Measurements from ENCODE around the gene SLC6A9.

DNA sequence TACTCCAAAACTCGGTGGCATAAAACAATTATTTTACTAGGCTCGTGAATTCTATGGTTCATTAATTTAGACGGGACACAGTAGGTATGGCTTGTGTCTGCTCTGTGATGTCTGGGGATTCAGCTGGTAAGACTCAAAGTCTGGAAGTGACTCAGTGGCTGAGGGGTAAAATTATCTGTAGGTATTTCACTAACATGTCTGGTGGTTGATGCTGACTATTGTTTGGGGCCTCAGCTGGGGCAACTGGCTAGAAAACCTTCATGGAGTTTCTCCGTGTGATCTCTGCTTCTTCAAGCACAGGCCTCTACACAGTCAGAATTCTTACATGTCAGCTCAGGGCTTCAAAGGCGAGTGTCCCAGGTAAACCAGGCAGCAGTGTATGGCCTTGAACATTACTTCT, 46.2 kb upstream of the SLC6A9 start:
- TF ChIP-seq HDGF (IDR thresholded peaks at IDR 0.05; ENCODE audit: borderline replicate concordance) (no peak), SUZ12 (IDR thresholded peaks at IDR 0.05) (no peak), CTBP1 (IDR thresholded peaks at IDR 0.05; ENCODE audit: borderline replicate concordance) (no peak), TARDBP (IDR thresholded peaks at IDR 0.05) (no peak), LEF1 (IDR thresholded peaks at IDR 0.05; ENCODE audit: borderline replicate concordance) (no peak), FOXK2 (IDR thresholded peaks at IDR 0.05) (no peak), NFRKB (IDR thresholded peaks at IDR 0.05) (no peak), BHLHE40 (IDR thresholded peaks at IDR 0.05; ENCODE audit: borderline replicate concordance) (no peak), ELF4 (IDR thresholded peaks at IDR 0.05) (no peak), SP1 (IDR thresholded peaks at IDR 0.05) (no peak), FOXM1 (IDR thresholded peaks at IDR 0.05; ENCODE audit: borderline replicate concordance) (no peak), ARNT (IDR thresholded peaks at IDR 0.05) (no peak), PKNOX1 (IDR thresholded peaks at IDR 0.05) (no peak), FOXA1 (IDR thresholded peaks at IDR 0.05) (no peak)
